GM19468 (cell line): ENCODE data around the gene CTR9.
"Not testable (repeated sequence)": the region's sequence is repeated elsewhere in the genome, so short reads cannot be mapped to it uniquely, and the experiment has no call there.

ENCODE experiments used
- ATAC-seq: cut with Tn5 transposase; IDR thresholded peaks from one replicate; pipeline ENCODE4 v1.9.1; 2021; ENCODE audit warnings: mild to moderate bottlenecking, moderate library complexity, moderate number of reproducible peaks; ENCODE audit not compliant: unreplicated experiment; ENCODE audit errors: extremely low read depth

The CTR9 gene

GRCh38 chr11:10808553-10809372 lies 57.7 kb downstream of the CTR9 start, which contains the start of gene EIF4G2:
Gene EIF4G2 (minus strand): TSS chr11:10808926.
- peak; percentile 97 for ATAC-seq

DNA sequence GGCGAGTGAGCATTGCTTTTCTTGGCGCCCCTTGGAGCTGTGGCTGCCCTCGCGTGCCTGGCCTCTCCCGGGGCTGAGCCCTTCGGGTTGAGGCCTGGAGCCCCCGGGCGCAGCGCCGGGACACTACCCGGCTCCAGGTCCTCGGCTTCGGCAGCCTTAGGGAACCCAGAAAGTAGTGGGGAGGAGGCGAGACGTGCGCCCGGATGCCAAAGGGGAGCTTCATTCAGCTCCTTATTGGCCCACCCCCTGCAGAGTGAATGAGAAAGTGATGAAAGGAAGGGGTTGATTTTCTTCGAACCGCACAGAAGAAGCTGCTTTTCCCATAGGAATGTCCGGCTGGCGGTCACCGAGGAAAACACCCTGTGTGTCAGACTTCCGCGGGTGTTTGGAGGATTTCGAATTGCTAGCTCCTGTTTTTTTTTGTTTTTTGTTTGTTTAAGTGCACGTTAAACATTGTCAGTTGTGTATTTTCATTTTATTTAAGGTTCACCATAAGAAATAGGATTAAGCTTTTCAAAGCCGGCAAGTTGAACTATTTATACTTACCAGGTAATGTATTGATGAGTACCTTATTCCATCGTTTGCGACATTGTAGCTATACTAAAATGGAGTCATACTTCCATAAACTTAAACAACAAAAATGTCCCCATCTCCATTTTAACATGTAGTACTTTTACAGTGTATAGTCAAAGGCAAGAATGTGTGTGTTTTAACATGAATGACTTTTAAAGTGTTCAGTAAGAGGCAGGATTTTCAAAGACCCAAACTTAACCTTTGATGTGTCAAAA lies 58.5 kb downstream of the CTR9 start:
- ATAC-seq = no peak

GRCh38 chr11:10813945-10814344 lies 62.9 kb downstream of the CTR9 start:
- ATAC-seq = no peak

DNA sequence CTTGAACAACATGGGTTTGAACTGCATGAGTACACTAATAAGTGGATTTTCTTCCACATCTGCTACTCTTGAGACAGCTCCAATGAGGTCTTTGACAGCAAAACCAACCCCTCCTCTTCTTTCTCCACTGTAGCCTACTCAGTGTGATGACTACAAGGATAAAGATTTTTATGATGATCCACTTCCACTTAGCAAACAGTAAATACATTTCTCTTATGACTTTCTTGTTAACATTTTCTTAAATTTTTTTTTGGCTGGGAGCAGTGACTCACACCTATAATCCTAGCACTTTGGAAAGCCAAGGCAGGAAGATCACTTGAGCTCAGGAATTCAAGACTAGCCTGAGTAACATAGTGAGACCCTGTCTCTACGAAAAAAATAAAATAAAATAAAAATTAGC lies 67.5 kb downstream of the CTR9 start:
- ATAC-seq = no peak

- not testable (repeated sequence) for ATAC-seq
Measured at GRCh38 chr11:10822491-10822890, 71.4 kb downstream of the CTR9 start.

- ATAC-seq = no peak
Measured at GRCh38 chr11:10823152-10823579, 72.1 kb downstream of the CTR9 start.

GRCh38 chr11:10824888-10825287 lies 73.8 kb downstream of the CTR9 start:
- ATAC-seq = no peak

GRCh38 chr11:10828402-10828801 lies 77.4 kb downstream of the CTR9 start:
- ATAC-seq = no peak

DNA sequence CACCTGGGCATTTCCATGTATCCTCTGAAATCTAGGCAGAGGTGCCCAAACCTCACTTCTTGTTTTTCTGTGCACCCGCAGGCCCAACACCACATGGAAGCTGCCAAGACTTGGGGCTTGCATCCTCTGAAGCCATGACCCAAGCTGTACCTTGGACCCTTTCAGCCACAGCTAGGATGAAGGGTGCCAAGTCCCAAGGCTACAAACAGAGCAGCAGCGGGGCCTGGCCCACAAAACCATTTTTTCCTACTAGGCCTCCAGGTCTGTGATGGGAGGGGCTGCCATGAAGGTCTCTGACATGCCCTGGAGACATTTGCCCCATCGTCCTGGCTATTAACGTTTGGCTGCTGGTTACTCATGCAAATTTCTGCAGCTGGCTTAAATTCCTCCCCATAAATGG lies 78.1 kb downstream of the CTR9 start:
- no peak for ATAC-seq
